8988T (cell line): Measurements from ENCODE around the gene SLC34A1.
A peak's percentile ranks its signal among the peaks of the same experiment; 100 is the strongest.

ENCODE experiments used
- DNase-seq: peaks from one replicate; pipeline ENCODE4 v3.0.0; 2011

The SLC34A1 gene

DNA sequence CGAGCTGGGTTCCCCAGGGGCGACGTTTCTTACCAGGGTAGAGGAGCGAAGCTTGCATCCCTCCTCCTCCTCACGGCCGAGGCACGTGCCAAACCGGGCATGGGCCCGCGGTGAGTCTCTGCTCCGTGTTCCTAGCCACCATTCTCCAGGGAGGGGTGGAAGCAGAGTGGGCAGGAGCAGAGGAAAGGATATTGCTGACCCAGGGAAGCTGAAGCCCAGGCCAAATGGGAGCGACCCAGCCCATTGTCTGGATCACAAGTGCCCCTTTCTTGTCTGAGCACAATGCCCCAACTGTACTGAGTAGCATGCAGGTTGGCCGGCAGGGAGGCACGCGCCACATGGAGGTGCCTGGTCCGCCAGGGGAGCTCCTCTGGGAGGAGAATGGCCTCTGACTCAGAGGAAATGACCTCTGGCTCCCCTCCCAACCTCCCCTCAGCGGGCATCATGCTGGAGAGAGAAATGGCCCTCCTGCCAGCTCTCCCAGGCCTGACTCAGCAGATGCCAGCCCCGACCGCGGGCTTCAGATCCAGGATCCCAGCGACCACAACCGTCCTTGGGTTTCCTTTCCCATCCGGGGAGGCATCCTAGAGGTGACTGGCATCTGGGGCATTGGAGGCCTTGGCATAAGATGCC is 63.5 kb downstream of the SLC34A1 start:
- DNase-seq: peak; percentile 93
